Stromal cell of bone marrow (primary cell): ENCODE measurements around the gene NOMO2.
"Not testable (repeated sequence)": the region's sequence is repeated elsewhere in the genome, so short reads cannot be mapped to it uniquely, and the experiment has no call there.

Experiments
- DNase-seq: peaks from one replicate; pipeline ENCODE4 v3.0.0-alpha.2; 2012; ENCODE audit warnings: low read depth

Gene NOMO2

DNA sequence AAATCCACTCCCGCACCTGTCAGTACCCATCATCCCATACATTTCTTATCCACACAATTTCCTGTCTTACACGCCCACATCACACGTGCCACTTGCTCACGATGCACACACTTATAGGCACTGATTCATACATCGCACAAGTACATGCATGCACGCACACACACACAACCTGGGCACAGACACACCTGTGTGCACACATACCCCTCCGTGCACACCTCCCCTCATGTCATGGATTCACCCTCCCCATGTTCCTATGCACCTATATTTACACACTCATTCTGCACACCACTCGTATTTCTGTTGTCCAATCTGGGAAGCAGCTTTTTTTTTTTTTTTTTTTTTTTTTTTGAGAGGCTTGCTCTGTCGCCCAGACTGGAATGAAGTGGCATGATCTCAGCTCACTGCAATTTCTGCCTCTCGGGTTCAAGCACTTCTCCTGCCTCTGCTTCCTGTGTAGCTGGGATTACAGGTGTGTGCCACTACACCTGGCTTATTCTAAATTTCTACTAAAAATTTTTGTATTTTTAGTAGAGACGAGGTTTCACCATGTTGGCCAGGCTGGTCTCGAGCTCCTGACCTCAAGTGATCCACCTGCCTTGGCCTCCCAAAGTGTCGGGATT, 13.5 kb upstream of the NOMO2 start:
- DNase-seq, result not testable (repeated sequence)

GRCh38 chr16:18573887-18574286, 12.0 kb upstream of the NOMO2 start:
- DNase-seq, result not testable (repeated sequence)

- not testable (repeated sequence) for DNase-seq
Observed at GRCh38 chr16:18572973-18573372, 11.1 kb upstream of the NOMO2 start.

DNA sequence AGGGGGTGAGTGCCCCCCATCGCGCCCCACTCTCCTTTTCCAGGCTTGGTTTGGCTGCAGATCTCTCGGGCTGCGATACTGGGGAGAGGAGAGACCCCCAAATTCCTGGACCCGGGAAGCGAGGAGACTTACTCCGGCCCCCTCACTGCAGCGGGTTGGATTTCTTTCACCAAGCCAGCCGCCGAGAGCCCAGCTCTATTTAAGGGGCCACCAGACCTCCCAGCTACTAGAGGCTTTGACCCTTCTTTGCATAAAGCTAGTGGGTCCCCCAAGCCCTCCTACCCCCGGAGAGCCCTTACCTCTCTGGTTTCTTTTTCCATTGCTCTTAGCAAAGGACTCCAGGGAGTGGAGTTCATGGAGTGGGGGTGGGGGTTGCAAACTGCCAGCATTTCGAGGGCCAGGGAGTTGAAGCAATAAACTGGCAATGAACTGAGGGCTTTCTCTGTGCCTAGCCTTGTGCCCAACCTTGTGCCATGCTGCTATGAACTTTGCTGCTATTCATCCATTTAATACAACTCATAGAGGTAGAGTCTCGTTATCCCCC, 9.5 kb upstream of the NOMO2 start:
- DNase-seq, result not testable (repeated sequence)

- DNase-seq, result not testable (repeated sequence)
Observed at GRCh38 chr16:18570529-18571306, 8.8 kb upstream of the NOMO2 start.

DNA sequence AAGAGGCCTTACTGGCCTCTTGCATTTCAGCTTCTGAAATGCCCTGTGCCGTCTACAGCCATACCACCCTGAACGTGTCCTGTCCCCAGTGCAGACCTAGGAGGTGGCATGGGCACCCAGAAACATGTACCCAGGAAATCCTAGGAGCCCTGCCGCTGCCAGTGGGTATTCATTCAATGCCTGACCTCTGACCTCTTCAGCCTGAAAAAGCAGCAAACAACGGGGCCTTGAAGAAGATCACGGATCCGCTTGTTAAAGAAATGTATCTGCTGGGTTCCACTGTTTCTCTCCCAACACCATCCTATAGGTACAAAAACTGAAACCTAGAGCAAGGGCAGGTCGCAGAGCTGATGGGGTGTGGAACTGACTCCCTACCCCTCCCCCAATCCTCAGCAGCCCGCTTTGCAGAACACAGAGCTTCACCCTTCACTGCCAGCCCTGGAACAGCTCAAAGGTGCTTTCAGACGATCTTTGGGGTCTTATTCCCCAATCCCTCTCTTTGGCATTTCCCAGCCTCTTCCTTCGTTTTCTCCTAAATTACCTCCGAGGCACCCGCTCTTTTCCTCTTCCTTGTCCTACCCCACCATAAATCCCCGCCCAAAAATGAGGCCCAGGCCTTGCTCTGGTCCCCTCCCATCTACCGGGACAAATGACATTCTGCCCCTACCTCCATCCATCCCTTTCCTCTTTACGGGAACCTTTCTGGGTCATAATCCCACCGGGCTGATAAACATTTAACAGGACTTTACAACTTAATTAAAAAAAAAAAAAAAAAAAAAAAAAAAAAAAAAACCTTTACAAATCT, 1.3 kb downstream of the NOMO2 start:
- not testable (repeated sequence) for DNase-seq

- not testable (repeated sequence) for DNase-seq
Observed at GRCh38 chr16:18553671-18554070, 8.2 kb downstream of the NOMO2 start.

- DNase-seq, result not testable (repeated sequence)
Observed at GRCh38 chr16:18547382-18547781, 14.5 kb downstream of the NOMO2 start.

DNA sequence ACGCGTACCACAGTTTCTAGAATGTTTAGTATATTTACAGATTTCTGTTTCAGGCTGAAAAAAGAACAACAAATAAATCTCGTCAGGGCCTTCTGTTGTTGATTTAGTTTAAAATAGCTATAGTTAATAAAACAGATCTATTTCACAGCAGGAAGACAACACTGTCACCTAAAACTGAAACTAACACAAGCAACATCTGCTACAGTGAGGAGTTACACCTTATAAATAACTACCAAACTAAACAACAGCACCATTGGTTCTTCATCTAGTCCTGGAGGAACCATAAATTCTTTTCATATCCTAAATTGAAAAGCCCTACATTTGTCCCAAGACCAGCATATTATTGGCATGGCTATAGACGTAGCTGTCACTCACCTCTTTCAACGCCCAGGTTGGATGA, 15.0 kb downstream of the NOMO2 start:
- not testable (repeated sequence) for DNase-seq

DNA sequence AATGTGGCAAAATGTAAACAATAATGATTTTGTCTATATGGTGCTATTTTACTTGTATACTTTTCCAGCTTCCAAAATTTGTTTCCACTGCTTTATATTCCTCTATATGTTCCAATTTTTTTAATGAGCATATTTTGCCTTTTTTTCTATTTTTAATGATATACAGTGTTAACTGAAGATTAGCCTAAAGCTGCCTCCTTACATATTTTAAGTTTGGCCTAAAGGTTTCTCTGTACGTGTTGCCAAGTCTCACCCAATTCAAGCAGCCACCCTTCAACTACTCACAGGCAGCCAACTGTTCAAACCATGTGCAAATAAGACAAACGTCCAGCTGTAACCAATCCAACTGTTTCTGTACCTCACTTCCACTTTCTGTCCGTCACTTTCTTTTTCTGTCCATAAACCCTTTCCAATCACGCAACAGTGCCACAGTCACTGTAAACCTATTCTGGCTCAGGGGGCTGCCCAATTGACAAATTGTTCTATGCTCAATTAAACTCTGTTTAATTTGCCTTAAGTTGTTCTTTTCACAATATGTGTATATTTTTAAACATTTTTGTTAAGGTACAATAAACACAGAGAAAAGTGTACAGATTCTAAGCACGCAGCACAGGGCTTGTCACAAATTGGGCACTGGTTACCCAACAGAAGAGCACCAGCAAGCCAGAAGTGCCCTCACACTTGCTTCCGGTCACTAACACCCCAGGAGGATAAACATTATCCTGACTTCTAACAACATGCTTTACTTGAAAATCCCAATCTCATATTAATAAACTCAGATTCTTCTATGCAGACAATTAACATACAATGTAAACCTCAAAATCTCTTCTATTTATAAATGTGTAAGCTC, 17.4 kb downstream of the NOMO2 start:
- DNase-seq, result not testable (repeated sequence)

GRCh38 chr16:18541912-18542311, 20.0 kb downstream of the NOMO2 start:
- not testable (repeated sequence) for DNase-seq

DNA sequence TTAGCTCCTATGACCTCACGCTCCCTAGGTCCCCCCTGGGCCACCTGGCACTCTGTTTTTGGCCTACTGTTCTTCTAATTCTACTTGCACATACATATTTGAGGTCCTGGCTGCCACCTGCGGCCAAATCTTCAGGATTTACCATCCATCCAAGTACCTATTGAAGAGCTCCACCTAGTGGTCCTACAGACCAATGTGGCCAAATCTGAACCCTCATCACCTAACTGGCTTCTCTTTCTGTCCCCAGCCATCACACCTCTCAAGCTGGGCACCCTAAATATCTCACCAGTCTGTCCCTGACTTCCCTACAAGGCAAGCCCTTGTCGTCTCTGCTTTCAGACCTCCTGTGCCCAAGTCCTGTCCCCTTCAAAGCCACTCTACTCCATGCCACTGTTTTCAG, 24.9 kb downstream of the NOMO2 start:
- DNase-seq, result not testable (repeated sequence)

GRCh38 chr16:18535519-18536168, 26.3 kb downstream of the NOMO2 start:
- not testable (repeated sequence) for DNase-seq

DNA sequence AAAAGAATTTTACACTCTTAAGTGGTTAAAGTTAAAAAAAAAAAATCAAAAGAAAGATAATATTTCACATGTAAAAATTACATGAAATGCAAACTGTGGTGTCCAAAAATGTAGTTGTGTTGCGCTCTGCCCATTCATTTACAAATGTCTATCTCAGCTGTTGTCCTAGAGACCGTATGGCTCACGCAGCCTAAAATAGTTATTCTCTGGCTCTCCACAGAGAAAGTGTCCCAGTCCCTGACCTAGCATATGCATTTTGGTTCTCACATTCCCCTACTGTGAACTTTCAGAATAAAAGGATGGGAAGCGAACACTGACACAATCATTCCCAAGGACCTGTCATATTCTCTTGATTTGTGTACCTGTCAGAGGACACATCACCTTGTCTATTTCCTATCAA, 27.6 kb downstream of the NOMO2 start:
- not testable (repeated sequence) for DNase-seq

GRCh38 chr16:18531323-18531722, 30.6 kb downstream of the NOMO2 start:
- not testable (repeated sequence) for DNase-seq

DNA sequence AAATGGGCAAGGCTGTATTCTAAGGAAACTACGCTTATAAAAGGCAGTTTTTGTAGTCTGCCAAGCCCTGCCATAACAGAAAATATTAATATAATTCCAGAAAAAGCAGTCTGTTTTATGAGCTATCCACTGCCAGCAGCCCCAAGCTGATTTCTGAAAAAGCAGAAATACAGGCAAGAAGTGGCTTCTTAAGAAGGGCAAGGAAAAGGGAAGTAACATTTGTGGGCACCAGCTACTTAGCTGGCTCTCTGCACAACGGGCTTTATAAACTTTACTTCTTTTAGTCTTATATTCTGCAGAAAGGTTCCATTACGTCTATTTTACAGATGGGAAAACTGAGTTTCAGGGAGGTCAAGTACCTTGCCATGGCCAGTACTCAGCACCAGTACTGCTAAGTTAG, 31.6 kb downstream of the NOMO2 start:
- DNase-seq, result not testable (repeated sequence)

GRCh38 chr16:18526547-18526946, 35.4 kb downstream of the NOMO2 start:
- DNase-seq, result not testable (repeated sequence)

DNA sequence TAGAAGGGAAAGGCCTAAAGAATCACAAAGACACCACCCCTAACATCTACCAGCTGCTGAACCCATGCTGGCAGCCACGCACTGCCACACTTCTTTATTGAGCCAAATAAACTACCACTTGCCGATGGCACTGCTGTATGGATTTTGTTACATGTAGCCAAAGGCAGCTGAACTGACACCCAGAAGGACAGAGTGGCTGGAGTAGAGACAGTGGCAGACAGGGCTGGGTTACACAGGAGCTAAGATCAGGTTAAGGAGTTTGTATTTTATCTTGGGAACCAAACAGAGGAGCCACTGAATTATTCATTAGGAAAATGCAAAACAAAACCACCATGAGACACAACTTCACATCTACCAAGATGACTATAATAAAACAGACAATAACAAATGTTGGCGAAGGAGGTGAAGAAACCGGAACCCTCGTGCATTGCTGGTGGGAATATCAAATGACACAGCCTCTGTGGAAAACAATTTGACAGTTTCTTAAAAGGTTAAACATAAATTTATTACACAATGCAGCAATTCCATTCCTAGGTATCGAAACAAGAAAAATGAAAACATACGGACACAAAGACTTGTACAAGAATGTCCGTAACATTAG, 35.9 kb downstream of the NOMO2 start:
- DNase-seq, result not testable (repeated sequence)

DNA sequence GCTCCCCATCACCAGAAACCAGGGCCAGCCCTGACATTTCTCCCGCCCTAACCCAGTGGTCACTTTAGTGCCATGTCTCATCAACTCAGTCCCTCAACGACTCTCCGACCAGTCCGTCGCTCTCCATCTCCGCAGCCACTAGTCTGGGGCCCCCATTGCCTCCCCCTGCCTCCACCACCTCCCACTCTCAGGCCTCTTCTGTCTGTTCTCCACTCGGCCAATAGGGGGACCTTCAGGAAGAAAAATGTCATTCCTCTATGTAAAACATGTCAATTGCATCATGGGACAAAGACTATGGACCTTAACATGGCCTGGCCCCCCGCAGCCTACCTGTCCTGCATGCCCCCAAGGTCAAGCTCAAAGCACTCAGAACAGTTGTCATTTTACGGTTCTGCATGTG, 39.3 kb downstream of the NOMO2 start:
- DNase-seq, result not testable (repeated sequence)

- DNase-seq, result not testable (repeated sequence)
Observed at GRCh38 chr16:18521445-18522181, 40.3 kb downstream of the NOMO2 start.
